ENCODE measurements around the gene EDC3.

DNA sequence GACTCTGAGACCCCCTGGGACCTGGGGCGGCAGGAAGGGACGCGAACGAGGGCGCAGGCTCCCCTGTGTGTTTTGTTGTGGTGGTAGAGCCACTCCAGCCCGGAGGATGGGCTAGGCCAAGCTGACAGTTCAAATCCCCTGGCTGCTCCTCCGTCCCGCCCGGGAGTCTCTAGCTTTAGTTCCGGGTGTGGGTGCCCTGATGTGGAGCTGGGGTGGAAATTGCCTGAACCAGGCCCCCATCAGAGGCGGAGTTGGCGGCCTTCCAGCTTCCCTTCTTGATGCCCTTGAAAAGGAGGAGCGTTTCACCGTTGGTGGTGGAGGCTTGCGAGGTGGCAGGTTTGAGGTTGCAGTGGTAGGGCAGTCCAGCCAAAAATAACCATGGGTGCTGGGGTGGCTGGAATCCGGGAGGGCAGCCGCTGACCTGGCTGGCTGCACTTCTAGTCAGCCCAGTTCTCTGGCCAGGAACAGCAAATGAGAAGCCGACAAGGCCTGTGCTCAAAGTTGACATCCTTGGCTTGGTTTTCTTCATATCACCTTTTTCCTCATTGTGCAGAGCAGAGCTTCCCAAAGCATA lies 79.4 kb downstream of the EDC3 start:
- TF ChIP-seq, protein P1, sequence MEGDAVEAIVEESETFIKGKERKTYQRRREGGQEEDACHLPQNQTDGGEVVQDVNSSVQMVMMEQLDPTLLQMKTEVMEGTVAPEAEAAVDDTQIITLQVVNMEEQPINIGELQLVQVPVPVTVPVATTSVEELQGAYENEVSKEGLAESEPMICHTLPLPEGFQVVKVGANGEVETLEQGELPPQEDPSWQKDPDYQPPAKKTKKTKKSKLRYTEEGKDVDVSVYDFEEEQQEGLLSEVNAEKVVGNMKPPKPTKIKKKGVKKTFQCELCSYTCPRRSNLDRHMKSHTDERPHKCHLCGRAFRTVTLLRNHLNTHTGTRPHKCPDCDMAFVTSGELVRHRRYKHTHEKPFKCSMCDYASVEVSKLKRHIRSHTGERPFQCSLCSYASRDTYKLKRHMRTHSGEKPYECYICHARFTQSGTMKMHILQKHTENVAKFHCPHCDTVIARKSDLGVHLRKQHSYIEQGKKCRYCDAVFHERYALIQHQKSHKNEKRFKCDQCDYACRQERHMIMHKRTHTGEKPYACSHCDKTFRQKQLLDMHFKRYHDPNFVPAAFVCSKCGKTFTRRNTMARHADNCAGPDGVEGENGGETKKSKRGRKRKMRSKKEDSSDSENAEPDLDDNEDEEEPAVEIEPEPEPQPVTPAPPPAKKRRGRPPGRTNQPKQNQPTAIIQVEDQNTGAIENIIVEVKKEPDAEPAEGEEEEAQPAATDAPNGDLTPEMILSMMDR (IDR thresholded peaks at IDR 0.05) = no peak
- TF ChIP-seq POLR2A (IDR thresholded peaks at IDR 0.05) (no peak), POLR2AphosphoS5 (IDR thresholded peaks at IDR 0.05) (peak in 1 of 3 donors; percentile 18)
